SU-DHL-6 (cell line): Measurements from ENCODE around the gene NCAM2.

Source experiments
- H2AFZ ChIP-seq: fragments of 200-600 bp; sonication (generic); 2 replicates; pipeline ENCODE4 v1.6.1; 2014; ENCODE audit warnings: low read depth, mild to moderate bottlenecking, moderate library complexity, mixed read lengths, antibody characterized with exemption, low read length; ENCODE audit not compliant: severe bottlenecking
- H3F3A ChIP-seq: fragments of 200-600 bp; shearing (Covaris generic); 2 replicates; pipeline ENCODE4 v1.6.0; 2016; ENCODE audit warnings: antibody characterized with exemption, mild to moderate bottlenecking; ENCODE audit not compliant: insufficient read depth
- H3K27ac ChIP-seq: fragments of 200-600 bp; sonication (generic); 2 replicates; pipeline ENCODE4 v1.5.1; 2016; ENCODE audit warnings: low read depth, mild to moderate bottlenecking, low read length, moderate library complexity, mixed read lengths
- H3K27me3 ChIP-seq: fragments of 200-600 bp; sonication (generic), shearing (Covaris generic); 2 replicates; pipeline ENCODE4 v1.6.0; 2014; ENCODE audit warnings: mild to moderate bottlenecking, low read length
- H3K36me3 ChIP-seq: fragments of 200-600 bp; sonication (generic); 2 replicates; pipeline ENCODE4 v1.6.1; 2014; ENCODE audit warnings: mild to moderate bottlenecking, low read length, mixed read lengths
- H3K4me2 ChIP-seq: fragments of 300-600, 200-600 bp; shearing (Covaris generic), sonication (generic); 2 replicates; pipeline ENCODE4 v1.6.0; 2014; ENCODE audit warnings: low read length, low read depth, mild to moderate bottlenecking; ENCODE audit not compliant: poor library complexity, severe bottlenecking
- H3K4me3 ChIP-seq: fragments of 200-600 bp; sonication (generic); 2 replicates; pipeline ENCODE4 v1.5.1; 2014; ENCODE audit warnings: antibody characterized with exemption, low read length, mild to moderate bottlenecking, mixed read lengths; ENCODE audit not compliant: insufficient read depth, poor library complexity, severe bottlenecking
- H3K79me2 ChIP-seq: fragments of 200-600 bp; sonication (generic); 2 replicates; pipeline ENCODE4 v1.6.1; 2014; ENCODE audit warnings: mild to moderate bottlenecking, low read length, moderate library complexity; ENCODE audit not compliant: insufficient read depth
- H3K9ac ChIP-seq: fragments of 200-600 bp; sonication (generic); 2 replicates; pipeline ENCODE4 v1.7.0; 2014; ENCODE audit warnings: mild to moderate bottlenecking, low read length
- H3K9me2 ChIP-seq: fragments of 200-600 bp; sonication (generic); replicated peaks from 2 replicates; pipeline ENCODE4 v1.6.1; 2014; ENCODE audit warnings: low read length; ENCODE audit not compliant: insufficient read depth
- H3K9me3 ChIP-seq: fragments of 200-600 bp; sonication (generic); 2 replicates; pipeline ENCODE4 v1.6.1; 2014; ENCODE audit warnings: low read length, mixed read lengths; ENCODE audit not compliant: insufficient read depth
- H4K20me1 ChIP-seq: fragments of 200-600 bp; sonication (generic); 2 replicates; pipeline ENCODE4 v1.6.1; 2014; ENCODE audit warnings: low read depth, mild to moderate bottlenecking, antibody characterized with exemption, low read length, moderate library complexity, mixed read lengths
- EZH2phosphoT487 ChIP-seq: fragments of 200-600 bp; sonication (generic), shearing (Covaris generic); conservative IDR thresholded peaks from 2 replicates; pipeline ENCODE4 v1.6.1; 2018; ENCODE audit warnings: mild to moderate bottlenecking, antibody characterized with exemption, low read length, moderate library complexity, mixed read lengths
- TF ChIP-seq, protein P1 (sequence below): fragments of 200-600 bp; sonication (generic); IDR thresholded peaks from one replicate; pipeline ENCODE4 v1.5.1; 2017; ENCODE audit warnings: antibody characterized with exemption, mild to moderate bottlenecking, low read length, moderate library complexity; ENCODE audit not compliant: insufficient read depth, poor library complexity, severe bottlenecking

Gene NCAM2

DNA sequence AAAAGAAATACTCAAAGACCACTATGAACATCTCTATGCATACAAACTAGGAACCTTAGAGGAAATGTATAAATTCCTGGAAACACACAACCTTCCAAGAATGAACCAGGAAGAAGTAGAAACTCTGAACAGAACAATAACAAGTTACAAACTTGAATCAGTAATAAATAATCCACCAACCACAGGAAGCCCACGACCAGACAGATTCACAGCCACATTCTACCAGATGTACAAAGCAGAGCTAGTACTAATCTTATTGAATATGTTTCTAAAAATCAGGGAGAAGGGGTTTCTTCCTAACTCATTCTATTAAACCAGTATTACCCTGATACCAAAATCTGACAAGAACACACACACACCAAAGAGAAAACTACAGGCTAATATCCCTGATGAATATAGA is 263.8 kb downstream of the NCAM2 start:
- no peak overlapping the region for H3K4me3 ChIP-seq
- TF ChIP-seq, protein P1, sequence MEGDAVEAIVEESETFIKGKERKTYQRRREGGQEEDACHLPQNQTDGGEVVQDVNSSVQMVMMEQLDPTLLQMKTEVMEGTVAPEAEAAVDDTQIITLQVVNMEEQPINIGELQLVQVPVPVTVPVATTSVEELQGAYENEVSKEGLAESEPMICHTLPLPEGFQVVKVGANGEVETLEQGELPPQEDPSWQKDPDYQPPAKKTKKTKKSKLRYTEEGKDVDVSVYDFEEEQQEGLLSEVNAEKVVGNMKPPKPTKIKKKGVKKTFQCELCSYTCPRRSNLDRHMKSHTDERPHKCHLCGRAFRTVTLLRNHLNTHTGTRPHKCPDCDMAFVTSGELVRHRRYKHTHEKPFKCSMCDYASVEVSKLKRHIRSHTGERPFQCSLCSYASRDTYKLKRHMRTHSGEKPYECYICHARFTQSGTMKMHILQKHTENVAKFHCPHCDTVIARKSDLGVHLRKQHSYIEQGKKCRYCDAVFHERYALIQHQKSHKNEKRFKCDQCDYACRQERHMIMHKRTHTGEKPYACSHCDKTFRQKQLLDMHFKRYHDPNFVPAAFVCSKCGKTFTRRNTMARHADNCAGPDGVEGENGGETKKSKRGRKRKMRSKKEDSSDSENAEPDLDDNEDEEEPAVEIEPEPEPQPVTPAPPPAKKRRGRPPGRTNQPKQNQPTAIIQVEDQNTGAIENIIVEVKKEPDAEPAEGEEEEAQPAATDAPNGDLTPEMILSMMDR: no peak
- no peak for TF ChIP-seq EZH2phosphoT487
- H3K27me3 ChIP-seq: no peaks in the 10 kb centered on the region
- no peaks in the 10 kb centered on the region for H3K9me2 ChIP-seq
- no peaks in the 10 kb centered on the region for H3K36me3 ChIP-seq
- H2AFZ ChIP-seq: no peak overlapping the region
- H3K27ac ChIP-seq: no peak overlapping the region
- H4K20me1 ChIP-seq: no peaks in the 10 kb centered on the region
- no peak overlapping the region for H3K4me2 ChIP-seq
- peaks cover 13% of the 10 kb centered on the region; the same call in 1 of the 2 replicates for H3K9me3 ChIP-seq
- no peaks in the 10 kb centered on the region for H3K79me2 ChIP-seq
- no peaks in the 10 kb centered on the region for H3F3A ChIP-seq
- H3K9ac ChIP-seq: no peak overlapping the region

DNA sequence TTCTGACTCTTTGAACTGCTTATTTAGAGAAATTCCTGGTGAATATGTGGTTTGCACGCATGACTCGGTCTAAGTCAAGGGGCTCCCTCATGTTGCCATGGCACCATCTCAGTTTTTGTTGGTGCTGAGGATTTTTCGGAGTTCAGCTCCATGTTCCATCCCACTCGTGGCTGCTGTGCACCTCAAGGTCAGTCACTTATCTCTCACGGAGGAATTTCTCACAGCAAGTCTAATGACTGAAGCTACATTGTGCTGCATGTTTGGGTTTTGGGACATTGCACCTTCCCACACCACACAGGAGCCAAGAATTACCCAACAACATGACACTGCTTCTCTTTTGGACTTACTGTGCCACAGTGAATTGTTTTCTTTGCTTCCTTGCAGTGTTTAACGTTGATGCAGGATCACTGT is 269.9 kb downstream of the NCAM2 start:
- no peaks in the 10 kb centered on the region for H4K20me1 ChIP-seq
- peaks cover 4% of the 10 kb centered on the region; the same call in 1 of the 2 replicates for H3K36me3 ChIP-seq
- no peak overlapping the region for H3K4me3 ChIP-seq
- H3K27ac ChIP-seq: no peak overlapping the region
- H3K27me3 ChIP-seq: no peaks in the 10 kb centered on the region
- H3F3A ChIP-seq: no peaks in the 10 kb centered on the region
- TF ChIP-seq EZH2phosphoT487: no peak
- TF ChIP-seq, protein P1: no peak
- no peaks in the 10 kb centered on the region for H3K9me2 ChIP-seq
- H3K4me2 ChIP-seq: no peak overlapping the region
- H2AFZ ChIP-seq: peak overlapping the region; percentile 50
- H3K79me2 ChIP-seq: no peaks in the 10 kb centered on the region
- H3K9ac ChIP-seq: no peak overlapping the region
- H3K9me3 ChIP-seq: no peaks in the 10 kb centered on the region

DNA sequence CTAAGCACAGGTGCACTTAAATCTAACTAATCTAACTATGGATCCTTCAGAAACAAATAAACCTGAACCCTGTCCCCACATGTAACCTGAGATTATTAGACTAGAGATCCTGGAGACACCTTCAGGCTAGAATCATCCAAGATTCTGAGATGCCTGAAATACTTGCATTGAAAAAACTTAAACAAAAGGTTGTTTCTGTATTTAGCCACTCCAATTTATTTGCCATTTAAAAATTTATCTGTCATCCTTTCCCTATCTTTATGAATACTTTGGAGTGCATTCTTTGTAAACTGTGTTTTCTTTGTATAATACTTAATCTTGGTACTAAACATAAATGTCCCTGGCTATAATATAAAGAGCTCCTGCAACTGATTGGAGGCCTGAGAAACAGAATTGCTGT is 270.7 kb downstream of the NCAM2 start:
- Histone ChIP-seq H3K9me2 (no peaks in the 10 kb centered on the region), H3K36me3 (peaks cover 4% of the 10 kb centered on the region; the same call in 1 of the 2 replicates), H3K79me2 (no peaks in the 10 kb centered on the region), H4K20me1 (no peaks in the 10 kb centered on the region), H3K4me3 (no peak overlapping the region), H2AFZ (peak overlapping the region; percentile 50), H3K27ac (no peak overlapping the region), H3K9me3 (no peaks in the 10 kb centered on the region), H3K27me3 (no peaks in the 10 kb centered on the region), H3K9ac (no peak overlapping the region), H3F3A (no peaks in the 10 kb centered on the region), H3K4me2 (no peak overlapping the region)
- TF ChIP-seq EZH2phosphoT487: no peak
- TF ChIP-seq, protein P1: no peak
